KOPT-K1 (cell line): ENCODE results near the gene KRT79.

ENCODE experiments used
- H3K27ac ChIP-seq: fragments of 200-600 bp; sonication (generic); 2 replicates; pipeline ENCODE4 v1.5.1; 2016; ENCODE audit warnings: antibody characterized with exemption, mild to moderate bottlenecking, low read depth, low read length; ENCODE audit not compliant: poor library complexity, severe bottlenecking
- H3K36me3 ChIP-seq: fragments of 200-600 bp; sonication (generic); 2 replicates; pipeline ENCODE4 v1.5.1; 2017; ENCODE audit warnings: antibody characterized with exemption, mild to moderate bottlenecking, low read length, moderate library complexity; ENCODE audit not compliant: insufficient read depth
- H3K9me3 ChIP-seq: fragments of 200-600 bp; sonication (generic); 2 replicates; pipeline ENCODE4 v1.5.1; 2017; ENCODE audit warnings: antibody characterized with exemption, low read length, mild to moderate bottlenecking; ENCODE audit not compliant: insufficient read depth, poor library complexity, severe bottlenecking

Gene KRT79

GRCh38 chr12:52846356-52846970 lies 12.4 kb upstream of the KRT79 start:
- H3K9me3 ChIP-seq = no peaks in the 10 kb centered on the region
- H3K27ac ChIP-seq = no peak overlapping the region
- H3K36me3 ChIP-seq = no peaks in the 10 kb centered on the region

GRCh38 chr12:52845946-52846345 lies 11.8 kb upstream of the KRT79 start:
- Histone ChIP-seq H3K9me3 (no peaks in the 10 kb centered on the region), H3K36me3 (no peaks in the 10 kb centered on the region), H3K27ac (no peak overlapping the region)

- Histone ChIP-seq H3K9me3 (no peaks in the 10 kb centered on the region), H3K27ac (no peak overlapping the region), H3K36me3 (no peaks in the 10 kb centered on the region)
These were observed 10.3 kb upstream of the KRT79 start for GRCh38 chr12:52844386-52844785.

GRCh38 chr12:52839436-52840105 lies 5.5 kb upstream of the KRT79 start:
- Histone ChIP-seq H3K27ac (no peak overlapping the region), H3K9me3 (no peaks in the 10 kb centered on the region), H3K36me3 (no peaks in the 10 kb centered on the region)

- no peaks in the 10 kb centered on the region for H3K36me3 ChIP-seq
- H3K27ac ChIP-seq = no peak overlapping the region
- H3K9me3 ChIP-seq = no peaks in the 10 kb centered on the region
These were observed 4.7 kb upstream of the KRT79 start for GRCh38 chr12:52838609-52839435.

GRCh38 chr12:52837781-52838608 lies 3.9 kb upstream of the KRT79 start:
- H3K27ac ChIP-seq = no peak overlapping the region
- no peaks in the 10 kb centered on the region for H3K9me3 ChIP-seq
- H3K36me3 ChIP-seq = no peaks in the 10 kb centered on the region

- no peaks in the 10 kb centered on the region for H3K36me3 ChIP-seq
- no peak overlapping the region for H3K27ac ChIP-seq
- H3K9me3 ChIP-seq = no peaks in the 10 kb centered on the region
These were observed 3.3 kb upstream of the KRT79 start for GRCh38 chr12:52837413-52837741.

- Histone ChIP-seq H3K36me3 (no peaks in the 10 kb centered on the region), H3K27ac (no peak overlapping the region), H3K9me3 (no peaks in the 10 kb centered on the region)
These were observed 2.6 kb upstream of the KRT79 start for GRCh38 chr12:52836491-52837412.

- no peaks in the 10 kb centered on the region for H3K9me3 ChIP-seq
- H3K36me3 ChIP-seq = no peaks in the 10 kb centered on the region
- no peak overlapping the region for H3K27ac ChIP-seq
These were observed 1.9 kb upstream of the KRT79 start for GRCh38 chr12:52836042-52836466.

- Histone ChIP-seq H3K27ac (no peak overlapping the region), H3K36me3 (no peaks in the 10 kb centered on the region), H3K9me3 (no peaks in the 10 kb centered on the region)
These were observed 1.3 kb upstream of the KRT79 start for GRCh38 chr12:52835271-52836041.

GRCh38 chr12:52834727-52835001 lies 553 bp upstream of the KRT79 start:
- Histone ChIP-seq H3K27ac (no peak overlapping the region), H3K36me3 (no peaks in the 10 kb centered on the region), H3K9me3 (no peaks in the 10 kb centered on the region)

- Histone ChIP-seq H3K27ac (no peak overlapping the region), H3K36me3 (no peaks in the 10 kb centered on the region), H3K9me3 (no peaks in the 10 kb centered on the region)
These were observed 866 bp downstream of the KRT79 start for GRCh38 chr12:52832985-52833905.

- H3K9me3 ChIP-seq = no peaks in the 10 kb centered on the region
- H3K27ac ChIP-seq = no peak overlapping the region
These were observed 1.7 kb downstream of the KRT79 start for GRCh38 chr12:52832451-52832850.

More at GRCh38 chr12:52832451-52832850, 1.7 kb downstream of the KRT79 start:
- no peaks in the 10 kb centered on the region for H3K36me3 ChIP-seq
